GM21526 (cell line): ENCODE results near the gene ASB16.

Experiments
- ATAC-seq: cut with Tn5 transposase; IDR thresholded peaks from one replicate; pipeline ENCODE4 v1.9.1; 2021; ENCODE audit warnings: moderate library complexity; ENCODE audit not compliant: unreplicated experiment, low FRiP score

ASB16 gene

GRCh38 chr17:44220213-44221083 is 49.9 kb downstream of the ASB16 start:
- ATAC-seq: no peak

- ATAC-seq: no peak
Measured at GRCh38 chr17:44221084-44221861, 50.8 kb downstream of the ASB16 start.

- no peak for ATAC-seq
Measured at GRCh38 chr17:44221862-44222111, 51.3 kb downstream of the ASB16 start.

- ATAC-seq: no peak
Measured at GRCh38 chr17:44222112-44222869, 51.8 kb downstream of the ASB16 start.

GRCh38 chr17:44223541-44224071 is 53.1 kb downstream of the ASB16 start:
- ATAC-seq: no peak
